Activated CD8-positive, alpha-beta memory T cell treated with anti-CD3 and anti-CD28 coated beads, Interleukin-2, amount 50 U/mL, for 24 hours (primary cell): ENCODE measurements around the gene TMEM186.
"Not testable (repeated sequence)": the region's sequence is repeated elsewhere in the genome, so short reads cannot be mapped to it uniquely, and the experiment has no call there.

Experiments used
- DNase-seq: peaks from one replicate; pipeline ENCODE4 v3.0.0-alpha.2; 2020; ENCODE audit errors: extremely low read depth

The TMEM186 gene

GRCh38 chr16:8774208-8774607 is 23.2 kb downstream of the TMEM186 start:
- no peak for DNase-seq

GRCh38 chr16:8773537-8773936 is 23.9 kb downstream of the TMEM186 start:
- no peak for DNase-seq

- no peak for DNase-seq
Measured at GRCh38 chr16:8768692-8769091, 28.7 kb downstream of the TMEM186 start.

GRCh38 chr16:8768283-8768682 is 29.2 kb downstream of the TMEM186 start:
- DNase-seq, result no peak

- DNase-seq, result no peak
Measured at GRCh38 chr16:8767176-8767575, 30.3 kb downstream of the TMEM186 start.

- DNase-seq, result no peak
Measured at GRCh38 chr16:8764525-8765250, 32.8 kb downstream of the TMEM186 start.

GRCh38 chr16:8763899-8764298 is 33.5 kb downstream of the TMEM186 start:
- no peak for DNase-seq

- no peak for DNase-seq
Measured at GRCh38 chr16:8763083-8763482, 34.4 kb downstream of the TMEM186 start.

- DNase-seq, result no peak
Measured at GRCh38 chr16:8762254-8762653, 35.2 kb downstream of the TMEM186 start.

- no peak for DNase-seq
Measured at GRCh38 chr16:8761078-8761477, 36.4 kb downstream of the TMEM186 start.

- DNase-seq, result no peak
Measured at GRCh38 chr16:8760021-8760420, 37.4 kb downstream of the TMEM186 start.

GRCh38 chr16:8758022-8758421 is 39.4 kb downstream of the TMEM186 start:
- DNase-seq, result no peak

GRCh38 chr16:8756755-8757154 is 40.7 kb downstream of the TMEM186 start:
- DNase-seq, result no peak

- DNase-seq, result no peak
Measured at GRCh38 chr16:8753416-8754054, 43.9 kb downstream of the TMEM186 start.

- DNase-seq, result no peak
Measured at GRCh38 chr16:8752706-8753105, 44.7 kb downstream of the TMEM186 start.

- DNase-seq, result no peak
Measured at GRCh38 chr16:8751481-8752311, 45.7 kb downstream of the TMEM186 start.

GRCh38 chr16:8748944-8749343 is 48.5 kb downstream of the TMEM186 start:
- DNase-seq, result not testable (repeated sequence)
